ENCODE data around the gene KCNJ5.

Gene KCNJ5

DNA sequence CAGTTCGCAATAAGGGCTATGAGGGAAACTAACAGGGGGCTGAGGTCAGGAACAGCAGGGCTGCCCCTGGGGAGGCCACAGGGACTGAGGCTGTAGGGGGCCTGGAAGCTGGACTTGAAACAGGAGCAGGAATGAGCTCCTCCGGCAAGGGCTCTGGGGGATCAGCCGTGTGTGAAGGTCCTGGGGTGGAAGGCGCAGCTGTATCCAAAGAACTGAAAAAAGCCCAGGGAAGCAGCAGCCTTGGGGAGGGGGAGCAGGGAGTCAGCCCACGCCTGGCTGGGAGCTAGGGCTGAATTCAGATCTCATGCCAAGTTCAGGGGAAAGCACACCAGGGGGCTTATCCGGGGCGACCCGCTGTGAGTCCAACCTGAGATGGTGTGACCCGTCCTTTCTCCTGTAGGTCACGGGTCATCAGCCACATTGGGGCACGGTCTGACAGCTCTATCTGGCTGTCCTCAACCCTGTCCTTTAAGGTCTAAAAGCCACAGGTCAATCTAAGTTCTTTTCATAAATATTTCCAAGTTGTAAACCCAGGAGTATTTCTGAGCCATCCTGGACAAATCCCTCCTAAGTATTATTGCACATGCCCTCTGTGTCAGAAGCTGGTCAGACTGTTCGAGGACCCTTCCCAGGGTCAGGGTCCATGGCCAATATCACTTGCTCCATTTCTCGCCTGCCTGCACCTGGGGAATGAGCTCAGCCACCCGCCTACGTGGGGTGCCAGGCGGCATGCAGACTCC, 33.5 kb downstream of the KCNJ5 start:
- TF ChIP-seq JUND (IDR thresholded peaks at IDR 0.05; ENCODE audit: low read depth) = no peak
- no peak for DNase-seq (ENCODE audit: low read depth in 1 of 2, low spot score in 1 of 2)
- in situ Hi-C loops (cut with HindIII; ENCODE audit: low pct_unique_long_range_greater_than_20kb, low sequenced_read_pairs) = no loop called here

DNA sequence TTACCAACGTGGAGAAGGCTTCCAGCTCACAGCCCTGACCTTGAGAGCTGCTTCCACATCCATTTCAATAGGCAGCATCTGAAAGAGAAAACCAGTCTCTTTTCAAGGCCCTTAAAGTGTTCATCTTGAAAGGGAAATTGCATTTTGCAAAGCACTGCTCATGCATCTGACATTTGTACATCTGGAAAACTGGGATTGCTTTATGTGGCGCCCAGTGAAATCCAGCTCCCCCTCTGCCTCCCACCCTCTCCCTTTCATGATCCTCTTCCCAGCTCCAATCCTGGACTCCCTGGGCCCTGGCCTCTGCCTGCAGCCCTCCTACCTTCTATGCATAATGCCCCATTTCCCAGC, 34.1 kb downstream of the KCNJ5 start:
- no peak for DNase-seq (ENCODE audit: low read depth in 1 of 2, low spot score in 1 of 2)
- no peak for TF ChIP-seq JUND (IDR thresholded peaks at IDR 0.05; ENCODE audit: low read depth)
- in situ Hi-C loops (cut with HindIII; ENCODE audit: low pct_unique_long_range_greater_than_20kb, low sequenced_read_pairs) = no loop called here

DNA sequence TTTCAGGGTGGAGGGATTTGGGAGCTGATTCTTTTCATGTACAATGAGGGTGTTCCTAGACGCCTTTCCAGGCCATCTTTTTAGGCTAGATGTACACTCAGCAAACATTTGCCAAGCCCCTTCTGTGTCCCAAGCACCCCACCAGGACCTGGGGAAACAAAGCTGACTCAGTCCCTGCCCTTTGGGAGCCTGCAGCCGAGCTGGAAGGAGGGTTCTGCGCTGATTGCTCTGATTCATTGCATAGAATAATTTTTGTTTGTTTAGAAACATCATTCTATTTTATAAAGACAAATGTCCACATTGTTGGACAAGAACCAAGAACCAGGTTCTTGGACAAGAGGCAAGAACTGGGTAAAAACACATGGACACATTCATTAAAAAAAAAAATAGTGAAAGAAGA, 34.8 kb downstream of the KCNJ5 start:
- no peak for TF ChIP-seq JUND (IDR thresholded peaks at IDR 0.05; ENCODE audit: low read depth)
- no peak for DNase-seq (ENCODE audit: low read depth in 1 of 2, low spot score in 1 of 2)
- in situ Hi-C loops (cut with HindIII; ENCODE audit: low pct_unique_long_range_greater_than_20kb, low sequenced_read_pairs) = no loop called here

GRCh38 chr11:128926437-128927107, 35.4 kb downstream of the KCNJ5 start:
- DNase-seq (ENCODE audit: low read depth in 1 of 2, low spot score in 1 of 2) = no peak
- in situ Hi-C loops (cut with HindIII; ENCODE audit: low pct_unique_long_range_greater_than_20kb, low sequenced_read_pairs) = no loop called here
- no peak for TF ChIP-seq JUND (IDR thresholded peaks at IDR 0.05; ENCODE audit: low read depth)

DNA sequence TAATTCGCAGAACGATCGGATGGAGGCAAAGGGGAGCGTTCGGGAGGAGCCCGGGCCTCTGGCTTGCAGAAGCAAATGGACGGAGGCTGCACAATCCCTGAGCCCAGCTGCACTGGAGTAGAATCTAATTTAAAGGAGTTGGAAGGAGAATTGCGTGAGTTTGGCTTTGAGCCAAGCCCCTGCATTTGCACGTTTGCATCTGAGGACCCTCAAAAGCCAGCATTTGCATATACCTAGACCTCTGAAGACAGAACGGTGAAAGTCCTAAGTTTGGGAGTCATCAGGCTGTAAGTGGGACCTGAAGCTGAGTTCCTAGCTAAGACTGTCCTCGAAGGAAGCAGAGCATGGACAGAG, 35.9 kb downstream of the KCNJ5 start:
- in situ Hi-C loops (cut with HindIII; ENCODE audit: low pct_unique_long_range_greater_than_20kb, low sequenced_read_pairs) = no loop called here
- DNase-seq (ENCODE audit: low read depth in 1 of 2, low spot score in 1 of 2) = no peak
- no peak for TF ChIP-seq JUND (IDR thresholded peaks at IDR 0.05; ENCODE audit: low read depth)

DNA sequence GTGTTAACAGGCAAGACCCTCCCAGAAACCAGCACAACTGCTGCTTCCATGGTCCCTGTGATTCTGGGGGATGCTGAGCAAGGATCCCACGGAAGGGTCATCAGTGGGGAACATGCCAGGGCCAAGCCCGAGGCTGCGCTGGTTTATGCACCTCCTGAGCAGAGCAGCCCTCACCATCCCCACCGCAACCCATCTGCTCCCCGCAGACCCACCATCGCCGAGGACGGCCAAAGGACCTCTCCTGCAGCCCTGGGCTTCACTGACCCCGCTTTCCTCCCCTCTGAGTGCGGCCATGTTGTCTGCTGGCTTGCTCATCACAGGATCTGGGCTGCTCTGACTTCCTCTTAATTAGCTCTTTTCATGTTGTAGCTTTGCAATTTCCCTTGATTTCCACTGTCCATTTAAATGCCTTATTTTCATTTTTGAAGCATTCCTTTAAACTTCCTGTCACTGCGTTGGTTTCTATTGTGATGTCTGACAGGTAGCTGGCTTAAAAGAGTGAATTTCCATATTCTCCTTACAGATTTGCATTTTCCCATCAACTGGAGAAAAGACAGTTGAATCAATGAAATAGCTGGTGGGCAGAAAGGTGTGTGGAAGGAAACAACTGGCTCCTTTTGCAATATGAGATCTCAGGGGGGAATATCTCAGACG, 36.7 kb downstream of the KCNJ5 start:
- DNase-seq (ENCODE audit: low read depth in 1 of 2, low spot score in 1 of 2) = no peak
- in situ Hi-C loops (cut with HindIII; ENCODE audit: low pct_unique_long_range_greater_than_20kb, low sequenced_read_pairs) = no loop called here
- TF ChIP-seq JUND (IDR thresholded peaks at IDR 0.05; ENCODE audit: low read depth) = no peak

- DNase-seq (ENCODE audit: low read depth in 1 of 2, low spot score in 1 of 2) = no peak
- in situ Hi-C loops (cut with HindIII; ENCODE audit: low pct_unique_long_range_greater_than_20kb, low sequenced_read_pairs) = no loop called here
- TF ChIP-seq JUND (IDR thresholded peaks at IDR 0.05; ENCODE audit: low read depth) = no peak
Observed at GRCh38 chr11:128928400-128928799, 37.2 kb downstream of the KCNJ5 start.

DNA sequence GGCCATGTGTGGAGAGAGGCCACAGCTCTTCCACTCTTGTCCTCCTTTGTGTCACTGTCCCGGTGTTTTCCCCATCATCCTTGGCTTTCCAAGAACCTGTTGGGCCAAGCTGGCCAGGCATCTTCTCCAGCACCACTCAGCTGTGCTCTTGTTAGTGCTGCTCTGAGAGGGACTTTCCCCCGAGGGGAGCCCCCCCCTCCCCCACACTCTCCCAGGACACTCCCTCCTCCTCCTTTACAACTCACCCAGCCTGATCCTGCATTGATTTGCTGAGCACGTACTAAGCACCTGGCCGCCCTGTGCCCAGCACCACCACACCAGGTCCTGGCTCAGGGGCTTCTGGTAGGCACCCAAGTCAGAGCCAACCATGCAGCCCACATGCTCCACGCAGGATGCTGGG, 38.3 kb downstream of the KCNJ5 start:
- in situ Hi-C loops (cut with HindIII; ENCODE audit: low pct_unique_long_range_greater_than_20kb, low sequenced_read_pairs) = no loop called here
- no peak for DNase-seq (ENCODE audit: low read depth in 1 of 2, low spot score in 1 of 2)
- TF ChIP-seq JUND (IDR thresholded peaks at IDR 0.05; ENCODE audit: low read depth) = no peak

- in situ Hi-C loops (cut with HindIII; ENCODE audit: low pct_unique_long_range_greater_than_20kb, low sequenced_read_pairs) = no loop called here
- no peak for TF ChIP-seq JUND (IDR thresholded peaks at IDR 0.05; ENCODE audit: low read depth)
- no peak for DNase-seq (ENCODE audit: low read depth in 1 of 2, low spot score in 1 of 2)
Observed at GRCh38 chr11:128929991-128930390, 38.8 kb downstream of the KCNJ5 start.

GRCh38 chr11:128931066-128931465, 39.9 kb downstream of the KCNJ5 start:
- no peak for TF ChIP-seq JUND (IDR thresholded peaks at IDR 0.05; ENCODE audit: low read depth)
- in situ Hi-C loops (cut with HindIII; ENCODE audit: low pct_unique_long_range_greater_than_20kb, low sequenced_read_pairs) = no loop called here

DNA sequence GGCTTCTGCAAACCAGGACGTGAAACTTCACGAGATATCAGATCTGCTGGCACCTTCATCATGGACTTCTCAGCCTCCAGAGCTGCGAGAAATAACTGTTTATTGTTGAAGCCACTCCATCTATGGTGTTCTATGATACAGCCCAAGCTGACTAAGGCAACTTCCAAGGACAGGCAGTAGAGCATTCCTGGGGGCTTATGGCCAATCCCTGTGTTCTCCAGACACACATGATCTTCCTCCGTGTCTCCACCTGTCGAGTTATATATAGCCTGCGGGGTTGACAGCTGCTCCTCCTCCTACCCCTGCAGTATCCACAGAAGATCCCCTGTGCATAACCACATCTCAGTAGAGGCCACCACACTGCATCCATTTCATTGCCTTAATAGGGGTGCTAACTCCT, 40.5 kb downstream of the KCNJ5 start:
- no peak for DNase-seq (ENCODE audit: low read depth in 1 of 2, low spot score in 1 of 2)
- in situ Hi-C loops (cut with HindIII; ENCODE audit: low pct_unique_long_range_greater_than_20kb, low sequenced_read_pairs) = no loop called here
- TF ChIP-seq JUND (IDR thresholded peaks at IDR 0.05; ENCODE audit: low read depth) = no peak

More at GRCh38 chr11:128931066-128931465, 39.9 kb downstream of the KCNJ5 start:
- DNase-seq (ENCODE audit: low read depth in 1 of 2, low spot score in 1 of 2) = no peak

- in situ Hi-C loops (cut with HindIII; ENCODE audit: low pct_unique_long_range_greater_than_20kb, low sequenced_read_pairs) = no loop called here
- no peak for TF ChIP-seq JUND (IDR thresholded peaks at IDR 0.05; ENCODE audit: low read depth)
- DNase-seq (ENCODE audit: low read depth in 1 of 2, low spot score in 1 of 2) = no peak
Observed at GRCh38 chr11:128933481-128934178, 42.5 kb downstream of the KCNJ5 start.

DNA sequence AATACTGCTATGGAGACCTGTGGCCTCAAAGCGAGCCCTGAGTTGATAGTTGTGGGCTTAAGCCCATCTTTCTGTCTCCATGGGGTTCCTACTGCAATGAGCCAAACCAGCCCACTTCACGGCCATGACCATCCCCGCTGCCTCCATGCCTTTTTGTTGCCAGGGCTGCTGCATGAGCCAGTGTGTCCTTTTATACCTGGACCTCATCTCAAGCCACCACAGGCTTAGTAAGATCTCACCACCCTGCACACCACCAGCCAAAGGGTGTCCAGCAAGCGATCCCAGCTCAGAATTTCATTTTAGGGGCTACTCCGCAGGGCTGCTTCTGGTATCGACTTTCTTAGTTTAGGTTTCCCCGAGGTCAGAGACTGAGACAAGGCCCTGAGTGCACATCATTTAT, 43.2 kb downstream of the KCNJ5 start:
- no peak for TF ChIP-seq JUND (IDR thresholded peaks at IDR 0.05; ENCODE audit: low read depth)
- no peak for DNase-seq (ENCODE audit: low read depth in 1 of 2, low spot score in 1 of 2)
- in situ Hi-C loops (cut with HindIII; ENCODE audit: low pct_unique_long_range_greater_than_20kb, low sequenced_read_pairs) = no loop called here
